Calu3 (cell line): ENCODE data around the gene RNF150. TPM values are rescaled to one million over a fixed set of nuclear protein-coding genes. Genes with fewer than 3 reads are reported as not detected.

Experiments
- BruUV-seq: library from RNA; stranded (reverse); fragments of 400-500 nt; replicated peaks from 2 replicates; lab custom pipeline; 2021; lab: Mats Ljungman, UMichigan
- CTCF ChIA-PET: fragments of 300-600 bp; sonication (Branson Sonifier 250); formaldehyde crosslinking; loops from one replicate; lab custom pipeline; 2022; ENCODE audit warnings: antibody characterized with exemption; lab: Charles Lee
- DNase-seq: peaks from one replicate; pipeline ENCODE4 v3.0.0; 2022
- H3K27ac Mint-ChIP-seq: one replicate; pipeline ENCODE4 v1.8.0; 2022; ENCODE audit warnings: mixed read lengths; ENCODE audit not compliant: unreplicated experiment
- H3K27me3 Mint-ChIP-seq: one replicate; pipeline ENCODE4 v1.8.0; 2022; ENCODE audit warnings: mixed read lengths; ENCODE audit not compliant: unreplicated experiment
- H3K36me3 Mint-ChIP-seq: one replicate; pipeline ENCODE4 v1.8.0; 2022; ENCODE audit warnings: mild to moderate bottlenecking, moderate library complexity, mixed read lengths; ENCODE audit not compliant: insufficient read depth, unreplicated experiment
- H3K4me1 Mint-ChIP-seq: one replicate; pipeline ENCODE4 v1.8.0; 2022; ENCODE audit warnings: mild to moderate bottlenecking, low read depth, mixed read lengths; ENCODE audit not compliant: unreplicated experiment
- H3K4me3 Mint-ChIP-seq: one replicate; pipeline ENCODE4 v1.8.0; 2022; ENCODE audit warnings: mild to moderate bottlenecking, low read depth, moderate library complexity, mixed read lengths; ENCODE audit not compliant: unreplicated experiment
- H3K9me3 Mint-ChIP-seq: one replicate; pipeline ENCODE4 v1.8.0; 2022; ENCODE audit warnings: low read depth, mixed read lengths; ENCODE audit not compliant: unreplicated experiment
- intact Hi-C: fragments of 100-400 bp; cut with micrococcal nuclease; formaldehyde crosslinking; loops from one replicate; pipeline ENCODE4 v1.10.0; 2022; ENCODE audit not compliant: unreplicated experiment
- total RNA-seq: library from RNA; stranded (reverse); gene quantifications from 2 replicates; pipeline ENCODE4 v1.2.3, GENCODE V29; 2022
- TF ChIP-seq, protein P1 (sequence below): fragments of 200-600 bp; IDR thresholded peaks from one replicate; pipeline ENCODE4 v1.8.0; 2022; ENCODE audit warnings: antibody characterized with exemption; ENCODE audit not compliant: unreplicated experiment

The RNF150 gene
- total RNA-seq, 1 experiment from 2014 or later: 0.14 TPM

DNA sequence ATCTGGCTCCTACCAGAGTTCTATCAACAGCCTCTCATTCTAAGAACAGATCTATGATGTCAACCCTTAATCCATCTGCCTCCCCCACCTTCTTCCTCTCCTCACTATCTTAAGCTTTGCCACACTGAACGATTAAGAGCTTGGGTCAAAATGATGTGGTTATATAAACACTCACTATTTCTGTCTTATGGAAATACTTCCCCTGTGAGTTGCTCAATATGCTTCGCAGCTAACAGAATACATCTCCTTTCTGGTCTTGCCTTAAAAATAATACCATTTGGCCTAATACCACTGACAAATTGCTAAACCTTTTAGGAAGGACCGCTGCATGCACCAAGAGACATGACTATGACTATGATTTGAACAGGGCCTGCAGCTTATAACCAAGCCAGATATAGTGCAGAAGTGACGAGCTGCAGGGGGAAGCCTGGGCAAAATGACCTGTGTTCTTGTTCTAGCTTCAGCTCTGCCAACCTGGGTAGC lies 130.9 kb downstream of the RNF150 start:
- no peak for DNase-seq
- Mint-ChIP-seq H3K4me3 (no peak overlapping the region), H3K9me3 (no peaks in the 10 kb centered on the region), H3K27ac (no peak overlapping the region), H3K4me1 (no peaks in the 10 kb centered on the region), H3K36me3 (no peaks in the 10 kb centered on the region), H3K27me3 (peaks cover 40% of the 10 kb centered on the region)
- CTCF ChIA-PET: no interaction called here
- BruUV-seq: no TSS peak
- intact Hi-C loops: no loop called here
- TF ChIP-seq, protein P1, sequence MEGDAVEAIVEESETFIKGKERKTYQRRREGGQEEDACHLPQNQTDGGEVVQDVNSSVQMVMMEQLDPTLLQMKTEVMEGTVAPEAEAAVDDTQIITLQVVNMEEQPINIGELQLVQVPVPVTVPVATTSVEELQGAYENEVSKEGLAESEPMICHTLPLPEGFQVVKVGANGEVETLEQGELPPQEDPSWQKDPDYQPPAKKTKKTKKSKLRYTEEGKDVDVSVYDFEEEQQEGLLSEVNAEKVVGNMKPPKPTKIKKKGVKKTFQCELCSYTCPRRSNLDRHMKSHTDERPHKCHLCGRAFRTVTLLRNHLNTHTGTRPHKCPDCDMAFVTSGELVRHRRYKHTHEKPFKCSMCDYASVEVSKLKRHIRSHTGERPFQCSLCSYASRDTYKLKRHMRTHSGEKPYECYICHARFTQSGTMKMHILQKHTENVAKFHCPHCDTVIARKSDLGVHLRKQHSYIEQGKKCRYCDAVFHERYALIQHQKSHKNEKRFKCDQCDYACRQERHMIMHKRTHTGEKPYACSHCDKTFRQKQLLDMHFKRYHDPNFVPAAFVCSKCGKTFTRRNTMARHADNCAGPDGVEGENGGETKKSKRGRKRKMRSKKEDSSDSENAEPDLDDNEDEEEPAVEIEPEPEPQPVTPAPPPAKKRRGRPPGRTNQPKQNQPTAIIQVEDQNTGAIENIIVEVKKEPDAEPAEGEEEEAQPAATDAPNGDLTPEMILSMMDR: no peak

DNA sequence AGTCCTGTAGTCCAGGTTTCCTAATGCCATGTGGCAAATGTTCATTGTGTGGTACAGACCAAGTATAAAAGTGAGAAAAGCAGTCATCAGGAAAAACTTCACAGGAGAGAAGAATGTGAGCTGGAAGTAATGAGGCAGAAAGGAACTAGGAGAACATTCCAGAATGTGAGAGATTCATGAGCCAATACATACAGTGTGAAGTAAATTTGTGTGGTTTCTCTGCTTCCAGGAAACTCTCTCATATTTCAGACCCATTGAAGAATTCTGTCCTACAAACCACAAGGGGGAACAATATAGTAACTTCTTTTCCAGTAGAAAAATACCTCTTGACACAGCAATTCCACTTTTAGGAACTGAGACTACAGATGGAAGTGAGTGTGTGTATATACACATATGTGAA lies 136.5 kb downstream of the RNF150 start:
- TF ChIP-seq, protein P1: no peak
- CTCF ChIA-PET: no interaction called here
- Mint-ChIP-seq H3K9me3 (no peaks in the 10 kb centered on the region), H3K27me3 (peaks cover 26% of the 10 kb centered on the region), H3K4me1 (no peaks in the 10 kb centered on the region), H3K4me3 (no peak overlapping the region), H3K36me3 (no peaks in the 10 kb centered on the region), H3K27ac (no peak overlapping the region)
- BruUV-seq: no TSS peak
- no peak for DNase-seq
- intact Hi-C loops: no loop called here

DNA sequence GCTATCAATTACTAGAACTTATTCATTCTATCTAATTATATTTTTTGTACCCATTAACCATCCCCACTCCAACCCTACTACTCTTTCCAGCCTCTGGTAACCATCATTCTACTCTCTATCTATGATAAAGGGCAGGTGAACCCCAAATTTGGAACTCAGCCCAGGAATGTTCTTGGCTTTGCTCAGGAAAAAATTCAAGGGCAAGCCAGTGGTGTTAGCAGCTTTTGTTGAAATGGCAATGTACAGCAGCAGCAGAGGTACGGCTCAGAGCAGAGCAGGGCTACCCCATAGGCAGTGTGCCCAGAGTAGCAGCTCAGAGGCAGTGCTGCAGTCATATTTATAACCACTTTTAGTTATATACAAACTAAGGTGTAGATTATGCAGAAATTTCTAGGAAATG lies 138.2 kb downstream of the RNF150 start:
- no peaks in the 10 kb centered on the region for H3K9me3 Mint-ChIP-seq
- CTCF ChIA-PET: no interaction called here
- intact Hi-C loops: no loop called here
- DNase-seq: no peak
- no TSS peak for BruUV-seq
- TF ChIP-seq, protein P1: no peak
- H3K36me3 Mint-ChIP-seq: no peaks in the 10 kb centered on the region
- no peaks in the 10 kb centered on the region for H3K4me1 Mint-ChIP-seq
- no peak overlapping the region for H3K27ac Mint-ChIP-seq
- no peak overlapping the region for H3K4me3 Mint-ChIP-seq
- H3K27me3 Mint-ChIP-seq: peaks cover 14% of the 10 kb centered on the region

DNA sequence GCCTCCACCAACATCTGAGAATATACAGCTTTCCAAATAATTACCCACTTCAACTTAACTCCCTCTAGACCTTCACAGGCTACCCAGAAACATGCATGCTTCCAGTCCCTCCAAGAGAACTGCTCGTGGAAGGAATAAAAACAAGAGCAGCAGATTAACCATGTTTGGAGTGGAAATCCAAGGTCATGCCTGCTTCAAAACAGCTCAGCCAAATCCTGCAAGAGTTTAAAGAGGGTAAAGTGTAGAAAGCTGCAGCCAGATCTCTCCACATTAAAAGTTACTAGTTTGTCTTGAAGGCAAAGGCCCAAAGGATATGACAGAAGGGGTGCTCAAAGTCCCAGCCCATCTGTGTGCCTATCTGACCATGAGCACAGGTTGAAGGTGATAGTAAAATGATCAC lies 139.3 kb downstream of the RNF150 start:
- Mint-ChIP-seq H3K9me3 (no peaks in the 10 kb centered on the region), H3K36me3 (no peaks in the 10 kb centered on the region), H3K27me3 (peaks cover 14% of the 10 kb centered on the region), H3K27ac (no peak overlapping the region), H3K4me1 (no peaks in the 10 kb centered on the region), H3K4me3 (no peak overlapping the region)
- no TSS peak for BruUV-seq
- no peak for DNase-seq
- TF ChIP-seq, protein P1: no peak
- intact Hi-C loops: no loop called here
- CTCF ChIA-PET: no interaction called here
